WTC11 (cell line): ENCODE data around the gene CCDC127.
"Not testable (repeated sequence)": the region's sequence is repeated elsewhere in the genome, so short reads cannot be mapped to it uniquely, and the experiment has no call there.

Experiments
- CTCF ChIP-seq: fragments of 200-600 bp; IDR thresholded peaks from 2 replicates; pipeline ENCODE4 v1.8.0; 2022; ENCODE audit warnings: antibody characterized with exemption
- ETV6 ChIP-seq: sonication (generic); formaldehyde crosslinking; IDR thresholded peaks from 2 replicates; pipeline ENCODE4 v1.8.1; 2022; ENCODE audit warnings: mild to moderate bottlenecking, missing genetic modification reagents
- JAZF1 ChIP-seq: fragments of 250-450 bp; sonication (Bioruptor Pico); IDR thresholded peaks from 2 replicates; pipeline ENCODE4 v1.9.0; 2021; ENCODE audit warnings: moderate library complexity, mild to moderate bottlenecking, inconsistent platforms
- TP53 ChIP-seq: sonication (generic); formaldehyde crosslinking; IDR thresholded peaks from 2 replicates; pipeline ENCODE4 v1.8.1; 2023; ENCODE audit warnings: mild to moderate bottlenecking, missing genetic modification reagents

- TF ChIP-seq CTCF; TP53 (CRISPR knock-in tag); ETV6 (CRISPR knock-in tag); JAZF1: not testable (repeated sequence)
Measured at GRCh38 chr5:197031-197430, 20.9 kb downstream of the CCDC127 start.
